Brain pericyte (primary cell): ENCODE data around the gene MMEL1.

Experiments used
- DNase-seq: peaks from one replicate; pipeline ENCODE4 v3.0.0-alpha.2; 2012; ENCODE audit warnings: low read depth, low spot score

Gene MMEL1

DNA sequence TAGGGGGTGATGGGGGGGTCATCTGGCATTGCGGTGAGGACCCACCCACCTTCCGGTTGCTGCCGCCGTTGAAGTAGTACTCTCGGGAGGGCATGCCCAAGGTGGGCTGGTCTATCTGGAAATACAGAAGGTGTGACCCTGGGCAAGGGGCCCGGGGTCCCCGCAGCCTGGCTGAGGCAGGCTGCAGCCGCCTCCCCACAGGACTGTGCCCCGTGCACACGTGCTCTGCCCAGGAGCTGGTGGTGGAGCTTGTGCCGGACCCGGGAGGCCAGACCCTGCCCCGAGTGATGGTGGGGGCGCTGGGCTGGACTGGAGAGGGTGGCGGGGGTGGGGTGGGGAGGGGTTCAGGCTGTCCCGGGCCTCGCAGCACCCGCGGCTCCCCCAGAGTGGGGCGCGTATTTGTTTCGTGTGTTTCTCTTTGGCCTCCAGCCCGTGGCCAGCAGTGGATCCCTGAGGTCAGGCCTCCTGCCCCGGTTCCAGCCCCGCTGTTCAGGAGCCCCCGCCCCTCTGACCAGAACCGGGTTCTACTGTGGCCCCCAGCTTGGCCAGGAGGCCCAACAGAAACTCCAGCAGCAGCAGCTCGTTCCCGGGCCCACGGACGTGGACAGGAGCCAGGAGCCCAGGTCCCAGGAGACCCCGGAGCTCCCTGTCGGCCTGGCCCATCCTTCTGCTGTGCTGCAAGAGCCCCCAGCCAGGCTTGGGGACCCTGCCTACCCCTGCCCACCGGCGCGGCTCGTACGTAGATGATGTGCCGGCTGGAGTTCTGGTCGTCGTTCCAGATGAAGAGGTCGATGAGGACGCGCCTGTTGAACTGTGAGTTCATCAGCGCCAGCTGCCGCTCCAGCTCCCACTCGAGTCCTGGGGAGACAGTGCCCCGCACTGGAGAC lies 27.1 kb downstream of the MMEL1 start:
- no peak for DNase-seq

DNA sequence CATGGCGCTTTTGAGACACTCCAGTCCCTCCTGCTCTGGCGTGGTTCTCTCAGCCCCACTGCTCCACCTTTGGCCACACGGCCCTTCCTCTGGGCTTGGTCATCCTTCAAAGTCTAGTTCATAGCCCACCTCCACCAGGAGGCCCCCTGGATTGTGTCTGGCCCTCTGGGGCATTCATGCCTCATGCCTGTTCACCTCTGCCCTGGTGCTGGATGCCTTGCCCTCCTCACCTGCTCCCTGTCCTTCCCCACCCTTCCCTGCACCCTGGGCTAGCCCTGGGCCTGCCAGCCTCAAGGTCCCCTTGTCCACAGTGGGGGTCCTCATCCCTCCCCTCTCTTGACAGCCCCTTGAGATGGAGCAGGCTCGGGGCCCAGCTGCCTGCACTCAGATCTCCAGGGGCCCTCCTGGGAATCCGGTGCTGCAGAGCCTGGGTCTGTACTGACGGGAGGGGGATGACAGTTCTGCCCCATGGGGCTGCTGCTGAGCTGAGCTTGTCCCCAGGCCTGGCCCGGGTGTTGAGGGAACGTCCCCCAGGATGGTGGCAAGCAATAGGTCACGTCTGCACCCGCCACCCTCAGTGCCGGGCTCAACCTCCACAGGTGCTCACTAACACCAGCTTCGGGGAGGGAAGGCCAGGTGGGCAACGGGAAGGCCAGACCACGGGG lies 27.8 kb downstream of the MMEL1 start:
- DNase-seq, result no peak

DNA sequence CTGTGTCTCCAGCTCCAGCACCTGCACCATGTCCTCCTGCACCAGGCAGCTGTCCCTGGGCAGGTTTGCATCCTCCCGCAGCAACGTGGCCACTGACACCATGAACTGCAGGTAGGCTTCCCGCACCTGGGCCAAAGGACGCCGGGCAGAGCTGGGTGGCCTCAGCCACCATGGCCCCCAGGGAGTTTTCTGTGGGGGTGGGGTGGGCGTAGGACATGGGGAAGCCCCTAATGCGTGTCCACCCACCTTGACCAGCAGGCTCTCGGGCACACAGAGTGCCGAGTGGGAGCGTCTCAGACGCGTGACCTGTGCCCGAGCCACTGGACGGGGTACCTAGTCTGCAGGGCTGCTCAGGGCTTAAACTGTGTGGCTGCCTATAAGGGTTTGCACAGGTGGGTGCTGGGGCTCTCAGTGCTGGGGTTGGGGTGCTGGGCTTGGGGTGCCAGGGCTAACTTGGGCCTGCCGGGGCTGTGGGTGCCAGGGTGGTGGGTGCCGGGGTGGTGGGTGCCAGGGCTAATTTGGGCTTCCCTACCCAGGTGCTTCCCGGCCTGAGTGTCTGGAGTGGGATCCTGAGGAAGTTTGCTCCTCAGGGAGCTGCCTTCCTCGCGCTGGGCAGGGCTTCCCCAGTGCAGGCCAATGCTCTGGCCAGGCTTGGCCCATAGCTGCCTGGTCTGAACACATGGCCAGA lies 28.5 kb downstream of the MMEL1 start:
- DNase-seq, result no peak

DNA sequence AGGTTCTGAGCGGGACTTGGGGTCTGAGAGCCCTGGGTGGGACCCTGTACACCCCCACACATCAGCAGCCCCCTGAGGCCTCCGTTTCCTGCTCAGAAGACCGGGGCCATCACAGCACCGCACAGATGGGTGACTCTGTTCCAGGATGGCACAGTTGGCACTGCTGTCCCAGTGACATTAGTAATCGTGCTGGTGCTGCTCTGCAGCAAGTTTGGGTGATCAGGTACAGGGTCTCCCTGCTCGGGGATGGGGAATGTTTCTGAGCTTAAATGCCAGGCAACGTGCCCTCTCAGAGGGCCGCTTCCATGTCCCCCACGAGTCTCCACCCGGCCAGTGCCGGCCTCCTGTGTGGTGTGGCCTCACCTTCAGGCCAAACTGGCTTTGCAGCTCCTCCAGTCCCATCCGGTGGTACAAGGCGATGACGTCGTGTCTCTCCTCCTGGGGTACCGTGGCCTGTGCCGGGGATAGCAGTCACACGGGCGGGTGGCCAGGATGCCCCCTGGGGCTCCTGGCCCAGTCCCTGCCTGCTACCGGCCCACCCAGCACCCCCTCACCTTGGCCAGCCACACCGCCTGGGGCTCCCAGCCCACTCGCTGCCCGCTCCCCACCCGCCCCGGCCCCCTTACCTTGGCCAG lies 29.2 kb downstream of the MMEL1 start:
- DNase-seq, result no peak

DNA sequence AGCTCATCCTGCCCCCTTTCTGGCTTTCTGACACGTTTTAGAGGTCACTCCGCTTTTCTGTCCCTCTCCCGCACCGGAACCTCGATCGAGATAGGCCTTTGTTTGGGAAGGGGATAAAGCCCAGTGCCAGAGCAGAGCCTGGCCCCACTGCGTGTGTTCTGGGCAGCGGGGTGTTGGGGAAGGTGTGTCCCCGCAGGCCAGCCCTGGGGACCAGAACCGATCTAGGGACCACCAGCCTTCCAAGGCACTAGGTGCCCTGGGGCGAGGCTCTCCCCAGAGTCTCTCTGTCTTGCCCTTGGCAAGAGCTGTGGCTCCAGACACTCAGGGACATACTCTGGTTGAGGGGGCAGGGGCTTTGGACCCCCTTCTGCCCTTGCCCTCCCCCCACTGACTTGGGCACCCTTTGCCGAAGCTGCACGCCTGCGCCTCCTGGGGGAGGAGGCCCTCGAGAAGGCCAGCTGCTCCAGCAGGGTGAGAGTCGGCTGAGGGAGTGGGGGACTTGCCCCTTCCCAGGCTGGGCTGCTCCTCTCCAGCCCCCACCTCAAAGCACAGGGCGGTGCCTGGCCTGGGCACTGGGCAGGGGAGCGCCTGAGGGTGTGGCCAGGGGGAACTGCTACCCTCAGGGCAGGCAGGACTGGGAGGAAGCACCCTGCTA lies 29.8 kb downstream of the MMEL1 start:
- no peak for DNase-seq

DNA sequence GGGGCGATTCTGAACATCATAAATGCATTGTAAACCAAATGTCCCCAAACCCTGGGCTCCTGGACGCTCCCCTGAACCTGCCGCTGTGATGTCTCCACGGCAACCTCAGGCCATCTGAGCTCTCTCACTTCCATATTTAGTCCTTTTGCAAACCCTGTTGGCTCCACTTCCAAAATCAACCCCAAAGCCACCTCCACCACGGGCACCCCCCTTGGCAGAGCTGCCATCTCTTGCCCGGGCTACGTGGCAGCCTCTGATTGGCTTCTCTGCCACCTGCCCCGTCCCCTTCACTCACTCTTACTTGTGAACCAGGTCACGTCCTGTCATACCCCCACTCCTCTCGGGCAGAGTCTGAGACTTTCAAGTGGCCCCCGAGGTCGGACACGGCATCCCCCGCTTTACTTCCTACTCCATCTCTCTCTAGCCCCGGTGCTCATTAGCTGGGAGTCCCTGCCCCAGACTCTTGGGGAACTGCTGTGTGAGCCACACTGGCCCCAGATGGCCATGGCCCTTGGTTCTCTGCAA lies 30.4 kb downstream of the MMEL1 start:
- DNase-seq, result no peak

DNA sequence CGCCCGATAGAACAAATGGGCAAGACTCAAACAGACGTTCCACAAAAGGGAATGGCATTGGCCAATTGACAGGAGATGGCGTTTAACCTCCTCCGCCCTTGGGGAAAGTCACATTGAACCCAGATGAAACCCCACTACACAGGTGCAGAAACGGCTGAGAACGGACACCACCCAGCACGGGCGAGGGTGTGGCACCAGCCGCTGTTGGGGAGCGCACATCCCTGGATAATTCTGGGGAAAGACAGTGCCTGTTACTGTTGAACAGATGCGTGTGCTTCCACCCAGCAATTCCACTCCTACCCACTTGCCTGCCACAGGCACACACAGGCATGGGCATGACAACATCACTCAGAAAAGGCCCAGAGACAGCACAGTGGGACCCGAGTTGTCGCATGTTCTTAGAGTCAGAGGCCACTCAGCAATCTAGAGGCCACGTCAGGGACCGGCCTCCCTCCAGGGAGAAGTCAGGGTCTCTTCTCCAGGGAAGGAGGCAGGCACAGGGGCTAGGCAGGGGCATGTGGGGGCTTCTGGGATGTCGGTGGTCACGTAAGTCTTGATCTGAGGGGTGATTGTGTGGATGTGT lies 31.0 kb downstream of the MMEL1 start:
- no peak for DNase-seq

DNA sequence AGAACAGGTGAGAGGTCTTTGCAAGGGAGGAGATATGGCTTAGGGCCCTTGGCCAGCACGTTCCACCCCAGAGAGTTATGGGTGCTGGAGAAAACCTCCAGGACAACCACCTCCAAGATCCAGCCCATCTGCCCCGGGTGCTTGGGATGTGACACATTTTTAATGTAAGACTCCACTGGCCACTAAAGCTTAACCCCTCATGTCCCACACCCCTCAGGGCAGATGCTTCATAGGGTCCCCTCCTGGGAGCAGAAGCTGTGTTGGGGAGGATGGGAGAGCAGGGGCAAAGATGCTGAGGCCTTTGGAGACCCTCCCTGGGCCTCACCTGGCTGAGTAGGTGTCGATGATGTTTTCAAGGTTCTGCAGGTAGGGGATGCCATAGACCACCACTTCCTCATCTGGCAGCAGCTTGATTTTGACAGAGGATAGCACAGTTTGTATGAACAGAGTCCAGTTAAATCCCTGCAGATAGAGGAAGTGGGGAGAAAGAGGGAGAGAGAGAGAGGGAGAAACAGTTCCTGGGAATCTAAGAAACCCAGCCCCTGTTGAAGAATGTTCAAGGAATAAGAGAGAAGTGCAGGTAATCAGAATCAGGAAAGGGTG lies 34.4 kb downstream of the MMEL1 start:
- DNase-seq, result no peak

DNA sequence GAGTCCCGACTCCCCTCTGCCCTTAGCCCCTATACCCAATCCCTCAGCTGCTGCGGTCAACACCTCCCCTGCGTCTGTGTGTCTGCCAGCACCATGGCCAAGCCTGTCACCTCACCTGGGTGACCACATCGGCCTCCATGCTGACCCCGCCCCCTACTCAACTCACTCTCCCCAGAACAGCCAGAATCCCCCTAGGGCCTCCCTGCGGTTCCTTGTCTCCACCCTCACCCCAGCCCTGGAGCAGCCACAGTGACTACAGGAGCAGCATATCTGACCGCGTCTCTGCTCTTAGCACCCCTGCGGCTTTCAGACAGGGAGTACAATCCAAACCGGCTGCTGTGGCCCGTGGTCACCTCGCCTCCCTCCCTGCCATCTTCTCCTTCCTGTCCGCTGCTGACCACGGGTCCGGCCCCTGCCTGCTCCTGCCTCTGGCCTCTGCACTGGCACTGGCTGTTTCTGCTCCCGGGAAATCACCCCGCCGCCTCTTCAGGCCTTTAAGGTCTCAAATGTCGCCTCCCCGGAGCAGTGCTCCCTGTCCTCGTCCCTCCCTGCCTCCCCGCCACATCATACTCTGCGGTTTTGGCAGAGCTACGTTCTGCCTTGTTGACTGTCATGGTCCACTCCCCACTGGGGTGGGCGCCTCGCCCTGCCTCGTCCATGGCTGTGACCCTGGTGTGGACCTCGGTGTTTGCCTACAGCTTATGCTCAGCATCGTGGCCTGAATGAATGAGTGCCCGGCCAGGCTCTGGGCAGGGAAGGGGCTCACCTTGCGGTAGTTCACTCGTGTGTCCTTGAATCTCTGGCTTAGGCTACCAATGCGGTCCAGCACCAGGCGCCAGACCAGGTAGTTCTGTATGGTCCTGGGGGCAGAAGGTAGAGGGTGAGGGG lies 35.1 kb downstream of the MMEL1 start:
- no peak for DNase-seq

DNA sequence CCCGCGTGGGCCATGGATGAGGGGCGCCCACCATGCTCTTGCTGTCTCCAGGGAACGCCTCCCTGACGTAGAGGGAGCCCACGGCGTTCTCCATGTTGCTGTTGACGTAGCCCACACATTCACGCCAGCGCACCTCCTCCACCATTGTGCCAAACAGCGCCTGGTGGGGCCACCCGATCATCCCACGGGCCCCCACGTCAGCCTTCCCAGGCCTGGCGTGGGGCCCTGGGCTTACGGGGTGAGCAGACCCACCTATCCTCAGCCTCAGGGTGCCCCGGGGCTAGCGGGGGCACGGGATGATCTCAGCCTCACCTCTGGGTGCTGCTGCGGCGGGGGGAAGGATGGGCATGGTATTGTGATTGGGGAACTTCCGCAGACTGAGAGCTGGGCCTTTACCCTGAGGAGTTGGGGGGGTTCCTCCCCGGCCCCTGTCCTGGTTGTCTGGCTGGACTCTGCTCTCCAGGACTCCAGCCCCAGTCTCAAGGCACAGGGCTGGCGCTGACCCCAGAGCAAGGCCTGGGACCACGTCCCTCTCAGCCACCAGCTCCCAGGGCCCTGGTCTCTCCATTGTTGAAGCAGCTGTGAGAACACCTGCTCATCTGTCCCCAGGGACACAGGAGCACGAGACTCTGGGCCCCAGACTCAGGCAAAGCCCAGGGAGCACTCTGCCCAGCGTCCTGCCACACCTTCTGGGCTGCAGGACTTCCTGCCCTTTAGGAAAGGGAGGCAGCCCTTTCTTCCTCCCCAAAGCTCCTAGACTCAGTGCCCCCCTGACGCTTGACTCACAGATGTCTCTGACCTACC lies 36.1 kb downstream of the MMEL1 start:
- DNase-seq, result no peak

DNA sequence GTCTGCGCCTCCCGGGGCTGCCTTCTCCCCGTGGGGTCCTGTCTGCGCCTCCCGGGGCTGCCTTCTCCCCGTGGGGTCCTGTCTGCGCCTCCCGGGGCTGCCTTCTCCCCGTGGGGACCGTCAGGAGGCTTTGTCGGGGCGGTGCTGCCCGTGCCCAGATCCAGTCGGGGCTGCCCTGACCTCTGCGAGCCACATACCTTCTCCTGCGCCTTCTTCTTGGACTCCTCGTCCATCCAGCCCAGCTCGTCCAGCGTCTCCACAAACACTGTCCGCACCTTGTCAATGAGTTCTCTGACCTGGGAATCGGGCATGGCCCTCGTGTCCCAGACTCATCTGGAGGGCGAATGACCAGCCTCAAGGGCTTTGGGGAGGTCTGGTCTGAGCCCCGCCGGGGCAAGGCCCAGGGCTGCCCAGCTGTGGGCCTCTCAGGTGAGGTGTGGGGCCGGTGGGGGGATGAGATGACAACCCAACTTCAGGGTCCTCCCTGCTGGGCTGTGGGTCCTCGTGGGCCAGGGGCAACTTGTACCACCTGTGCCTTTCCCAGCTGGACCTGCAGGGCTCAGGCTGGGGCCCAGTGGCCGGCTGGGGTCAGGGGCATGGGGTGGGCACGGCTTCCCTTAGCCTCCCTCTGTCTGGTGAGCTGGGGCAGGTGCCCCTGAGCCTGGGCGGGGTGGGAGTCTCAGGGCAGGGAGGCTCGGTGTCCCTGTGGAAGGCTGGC lies 36.8 kb downstream of the MMEL1 start:
- DNase-seq, result no peak

DNA sequence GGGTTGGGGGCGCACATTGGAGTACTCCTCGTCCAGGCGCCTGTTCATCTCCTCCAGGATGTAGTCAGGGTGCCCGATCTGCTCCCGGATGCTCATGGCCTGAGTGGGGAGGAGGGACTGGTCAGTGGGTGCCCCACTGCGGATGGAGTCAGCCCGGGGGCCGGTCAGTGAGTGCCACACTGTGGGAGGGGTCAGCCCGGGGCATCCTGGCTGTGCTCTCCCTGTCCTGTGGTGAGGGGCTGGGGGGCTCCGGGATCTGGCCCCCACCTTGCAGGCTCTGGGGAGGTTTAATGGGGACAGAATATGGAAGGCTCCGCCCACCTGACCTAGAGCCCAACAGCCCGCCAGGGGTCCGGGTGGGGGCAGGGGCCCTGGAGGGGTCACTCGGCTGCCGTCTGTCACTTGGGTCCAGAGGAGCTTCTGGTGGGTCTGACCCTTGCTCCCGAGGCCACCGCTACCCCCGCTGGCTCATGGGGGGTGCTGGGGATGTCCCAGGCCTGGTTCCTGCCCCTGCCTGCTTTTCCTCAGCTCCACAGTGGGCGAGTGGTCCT lies 37.5 kb downstream of the MMEL1 start:
- DNase-seq, result no peak

DNA sequence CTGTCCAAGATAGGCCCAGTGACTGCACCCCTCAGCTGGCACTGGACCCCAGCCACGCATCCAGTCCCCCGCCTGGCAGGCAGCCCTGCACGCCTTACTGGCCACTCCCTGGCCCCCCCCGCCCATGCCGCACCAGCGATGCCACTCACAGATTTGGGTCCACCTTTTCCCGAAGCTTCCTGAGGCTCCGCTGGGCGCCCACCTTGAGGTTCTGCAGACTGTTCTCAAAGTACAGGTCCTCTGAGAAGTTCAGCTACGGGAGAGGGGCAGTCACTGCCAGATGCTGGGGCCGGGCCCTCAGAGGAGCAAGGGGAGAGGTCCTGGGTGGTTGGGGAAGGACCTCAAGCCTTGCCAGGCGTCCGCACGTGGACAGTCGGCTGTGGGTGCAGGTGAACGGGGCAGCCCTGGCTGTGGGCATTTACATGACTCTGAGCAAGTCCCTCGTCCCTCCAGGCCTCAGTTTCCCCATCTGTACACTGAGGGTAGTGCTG lies 38.1 kb downstream of the MMEL1 start:
- no peak for DNase-seq

DNA sequence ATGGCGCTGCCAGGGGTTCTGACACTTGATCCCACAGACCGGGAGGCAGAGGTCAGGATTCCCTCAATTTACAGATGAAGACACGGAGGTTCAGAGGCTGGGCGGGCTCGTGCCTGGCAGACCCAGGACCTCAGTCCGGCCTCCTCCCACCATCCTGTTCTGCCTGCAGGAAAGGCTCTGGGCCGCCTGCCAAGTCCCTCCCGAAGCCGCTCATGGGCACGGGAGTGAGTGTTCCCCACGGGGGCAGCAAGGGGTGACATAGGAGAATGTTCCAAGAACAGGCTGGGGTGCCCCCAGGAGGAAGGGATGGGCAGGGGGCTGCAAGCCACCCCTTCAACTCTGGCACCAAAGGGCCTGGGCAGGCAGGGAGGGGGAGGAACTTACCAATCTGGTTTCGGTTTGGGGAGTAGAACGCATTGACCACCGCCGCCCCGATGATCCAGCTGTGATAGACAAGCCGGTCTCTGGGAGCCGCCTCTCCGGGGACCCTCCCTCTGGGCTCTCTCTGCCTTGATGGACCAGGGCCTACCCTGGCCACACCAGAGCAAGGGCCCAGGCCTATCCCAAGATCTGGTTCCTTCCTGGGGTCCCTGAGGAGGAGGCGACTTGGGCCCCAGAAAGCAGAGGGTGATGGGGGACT lies 38.7 kb downstream of the MMEL1 start:
- DNase-seq, result no peak

DNA sequence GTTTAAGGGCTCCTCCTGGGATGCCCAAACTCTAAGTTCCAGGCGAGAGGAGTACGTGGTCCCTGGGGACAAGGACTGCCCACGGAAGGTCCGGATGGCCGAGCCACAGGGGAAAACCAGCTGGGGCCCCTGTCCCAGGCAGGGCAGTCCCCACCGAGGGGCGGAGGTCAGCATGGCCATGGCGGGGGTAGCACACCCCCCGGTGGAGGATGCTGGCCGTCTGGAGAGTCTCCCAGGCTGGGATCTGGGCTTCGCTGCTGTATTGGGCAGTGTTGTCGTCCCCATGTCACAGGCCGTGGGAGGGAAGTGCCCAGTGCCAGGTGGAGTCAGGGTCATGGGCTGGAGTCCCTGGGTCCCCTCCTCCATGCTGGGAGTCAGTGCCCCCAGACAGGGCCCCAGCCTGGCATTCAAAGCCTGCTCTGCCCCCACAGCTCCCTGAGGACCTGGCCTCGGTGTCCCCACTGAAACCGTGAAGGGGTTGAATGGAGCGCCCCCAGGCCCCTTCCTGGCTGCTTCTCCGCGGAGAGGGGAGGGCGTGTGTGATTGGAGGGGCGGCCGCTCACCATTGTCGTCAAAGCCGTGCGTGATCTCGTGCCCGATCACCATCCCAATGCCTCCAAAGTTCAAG lies 39.5 kb downstream of the MMEL1 start:
- no peak for DNase-seq

DNA sequence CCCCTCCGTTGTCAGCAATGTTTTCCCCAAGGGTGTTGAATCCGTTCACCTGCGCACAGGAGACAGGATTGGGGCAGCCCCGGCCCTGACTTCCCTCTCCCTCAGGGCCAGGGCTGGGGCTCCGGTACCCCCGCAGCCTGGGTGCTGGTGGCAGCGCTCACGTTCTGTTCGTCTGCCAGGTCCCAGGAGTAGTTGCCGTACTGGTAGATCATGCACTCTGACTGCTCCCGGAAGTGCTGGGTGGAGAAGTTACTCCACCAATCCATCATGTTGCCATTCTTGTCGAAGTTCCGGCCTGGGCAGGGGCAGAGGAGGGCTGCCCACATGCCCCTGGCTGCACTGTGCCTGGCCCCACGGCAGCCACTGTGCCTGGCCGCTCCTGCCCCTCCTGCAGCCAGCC lies 40.1 kb downstream of the MMEL1 start:
- no peak for DNase-seq
